B cell (primary cell): ENCODE results near the gene SPATA19.

Source experiments
- CTCF ChIP-seq: fragments of 200-600 bp; IDR thresholded peaks from one replicate; pipeline ENCODE4 v1.8.0; 2022; ENCODE audit warnings: antibody characterized with exemption, mild to moderate bottlenecking
- EZH2 ChIP-seq: IDR thresholded peaks from 2 replicates; pipeline ENCODE4 v1.6.1; 2012; ENCODE audit warnings: borderline replicate concordance, low read depth, mild to moderate bottlenecking, moderate library complexity, low read length; ENCODE audit not compliant: insufficient read depth, poor library complexity, severe bottlenecking

GRCh38 chr11:133860151-133860550 lies 14.8 kb upstream of the SPATA19 start:
- TF ChIP-seq CTCF: no peak
- no peak for TF ChIP-seq EZH2
